K562 (cell line): ENCODE results near the gene OR10R2. TPM values are rescaled to one million over a fixed set of nuclear protein-coding genes. Genes with fewer than 3 reads are reported as not detected.

Source experiments
- ATAC-seq: fragments of 200-7000 bp; cut with Tn5 transposase; 3 replicates; pipeline ENCODE4 v1.9.1; 2020; ENCODE audit warnings: moderate library complexity
- BruUV-seq: library from RNA; stranded (reverse); fragments of 400-500 nt; replicated peaks from 2 replicates; lab custom pipeline; 2021; lab: Mats Ljungman, UMichigan
- CTCF ChIA-PET: fragments of 300-600 bp; formaldehyde crosslinking; extraction: SDS; loops from one replicate; lab custom pipeline; 2021; ENCODE audit warnings: low intra/inter-chr PET ratio; lab: Yijun Ruan, JAX
- POLR2A ChIA-PET: fragments of 300-600, 350-650 bp; sonication (Branson Sonifier 250); formaldehyde crosslinking; extraction: SDS; loops from one replicate; lab custom pipeline; 2021; ENCODE audit warnings: antibody characterized with exemption, inconsistent platforms; lab: Yijun Ruan, JAX
- DNase-seq, 4 experiments: peaks; one replicate each; pipeline versions ENCODE4 v3.0.0 to v3.0.0-alpha.2; 2011 to 2018; ENCODE audit warnings: low spot score in 3 of 4, mixed read lengths in 3 of 4; ENCODE audit errors: extremely low read depth in 1 of 4
- FAIRE-seq: peaks from 2 replicates; lab custom pipeline; 2011; peaks lifted over from hg19 to GRCh38; lab: Jason Lieb, UNC
- H2AFZ ChIP-seq: 2 replicates; pipeline ENCODE4 v1.6.0; 2011; ENCODE audit warnings: low read depth, low read length, control low read depth, inconsistent platforms
- H3K27ac ChIP-seq: fragments of 200-600 bp; 3 replicates; pipeline ENCODE4 v1.8.0; 2011; ENCODE audit warnings: low read depth, mild to moderate bottlenecking, control low read depth, inconsistent platforms, low read length, moderate library complexity, mixed read lengths; ENCODE audit errors: extremely low read depth
- H3K27me3 ChIP-seq, 2 experiments: fragments of 300-600 bp in 1 of 2; 2 replicates in 1 of 2; 3 replicates in 1 of 2; pipeline versions ENCODE4 v1.6.0 to v1.8.0; 2011; ENCODE audit warnings: inconsistent platforms in 2 of 2, low read length in 2 of 2, mild to moderate bottlenecking in 1 of 2, mixed read lengths in 1 of 2, moderate library complexity in 1 of 2; ENCODE audit not compliant: control insufficient read depth in 2 of 2, insufficient read depth in 2 of 2
- H3K36me3 ChIP-seq: fragments of 300-600 bp; 3 replicates; pipeline ENCODE4 v1.8.0; 2011; ENCODE audit warnings: mild to moderate bottlenecking, low read length, inconsistent platforms; ENCODE audit not compliant: control insufficient read depth, insufficient read depth
- H3K4me1 ChIP-seq, 2 experiments: fragments of 200-600 bp in 1 of 2; replicated peaks in 1 of 2; 2 replicates in 1 of 2; 3 replicates in 1 of 2; pipeline versions ENCODE4 v1.5.1 to v1.8.0; 2011; ENCODE audit warnings: inconsistent platforms in 2 of 2, low read length in 2 of 2, mild to moderate bottlenecking in 1 of 2, mixed read lengths in 1 of 2, moderate library complexity in 1 of 2; ENCODE audit not compliant: control insufficient read depth in 2 of 2, insufficient read depth in 2 of 2
- H3K4me2 ChIP-seq: 2 replicates; pipeline ENCODE4 v1.6.1; 2011; ENCODE audit warnings: low read length, control low read depth, inconsistent platforms, mixed read lengths; ENCODE audit not compliant: insufficient read depth
- H3K4me3 ChIP-seq: fragments of 200-600 bp; sonication (generic), shearing (Covaris generic); 2 replicates; pipeline ENCODE4 v1.5.1; 2016; ENCODE audit warnings: control low read depth, inconsistent platforms
- H3K79me2 ChIP-seq: fragments of 200-600 bp; 3 replicates; pipeline ENCODE4 v1.8.0; 2011; ENCODE audit warnings: low read length, inconsistent platforms; ENCODE audit not compliant: control insufficient read depth, insufficient read depth
- H3K9ac ChIP-seq, 2 experiments: 2 replicates each; pipeline versions ENCODE4 v1.6.0 to v1.6.1; 2011; ENCODE audit warnings: low read depth in 2 of 2, low read length in 2 of 2, control low read depth in 1 of 2, inconsistent platforms in 1 of 2, mild to moderate bottlenecking in 1 of 2, mixed read lengths in 1 of 2; ENCODE audit not compliant: insufficient read depth in 1 of 2
- H3K9me1 ChIP-seq: one replicate; pipeline ENCODE4 v1.6.0; 2011; ENCODE audit warnings: inconsistent platforms, mild to moderate bottlenecking, low read length, moderate library complexity; ENCODE audit not compliant: control insufficient read depth, insufficient read depth
- H3K9me3 ChIP-seq: replicated peaks from 2 replicates; pipeline ENCODE4 v1.5.1; 2011; ENCODE audit warnings: low read depth, low read length, inconsistent platforms; ENCODE audit not compliant: control insufficient read depth, insufficient read depth
- H4K20me1 ChIP-seq: replicated peaks from 2 replicates; pipeline ENCODE4 v1.6.1; 2011; ENCODE audit warnings: low read length, inconsistent platforms, mixed read lengths; ENCODE audit not compliant: control insufficient read depth, insufficient read depth
- CEBPB ChIP-seq: fragments of 450-650 bp; IDR thresholded peaks from 2 replicates; pipeline ENCODE4 v1.6.1; 2016; ENCODE audit warnings: missing genetic modification characterization, missing compliant biosample characterization
- CUX1 ChIP-seq: fragments of 200-800 bp; sonication (Bioruptor generic); IDR thresholded peaks from 2 replicates; pipeline ENCODE4 v1.6.1; 2016; ENCODE audit warnings: missing genetic modification characterization, missing compliant biosample characterization
- GATA2 ChIP-seq: sonication (generic); formaldehyde crosslinking; IDR thresholded peaks from 2 replicates; pipeline ENCODE4 v1.4.0; 2020; ENCODE audit warnings: mild to moderate bottlenecking, missing genetic modification reagents
- MXI1 ChIP-seq: IDR thresholded peaks from 2 replicates; pipeline ENCODE4 v1.6.1; 2011; ENCODE audit warnings: low read depth, mild to moderate bottlenecking, improper control_type of control experiment, low read length
- SRF ChIP-seq, 2 experiments: fragments of 250-450, 450-650 bp in 1 of 2; sonication (Bioruptor Pico) in 1 of 2; sonication (generic) in 1 of 2; formaldehyde crosslinking; IDR thresholded peaks; 2 replicates each; pipeline versions ENCODE4 v1.5.0 to v1.5.1; 2020 to 2022; ENCODE audit warnings: mild to moderate bottlenecking in 1 of 2, missing genetic modification reagents in 1 of 2
- ZNF740 ChIP-seq, 3 experiments: fragments of 200-800 bp in 1 of 3; sonication (Bioruptor generic) in 1 of 3; sonication (generic) in 1 of 3; formaldehyde crosslinking in 1 of 3; IDR thresholded peaks; 2 replicates each; pipeline versions ENCODE4 v1.6.1 to v1.8.0; 2016 to 2022; ENCODE audit warnings: mild to moderate bottlenecking in 2 of 3, missing compliant biosample characterization in 2 of 3, missing genetic modification characterization in 2 of 3, missing genetic modification reagents in 1 of 3
- WGBS: fragments of 100-300 bp; shearing (Covaris generic); methylation state at CpG from one replicate; pipeline ENCODE4 v1.1.6; 2016; ENCODE audit warnings: low coverage, mixed read lengths; ENCODE audit not compliant: insufficient coverage; ENCODE audit errors: missing lambda C conversion rate; 5-methylcytosine and 5-hydroxymethylcytosine counted together
- in situ Hi-C: fragments of 300-500 bp; cut with MboI; formaldehyde crosslinking; loops from 4 replicates; pipeline ENCODE4 v1.15.0; 2018; ENCODE audit warnings: inconsistent platforms, mixed read lengths
- intact Hi-C: fragments of 100-400 bp; cut with micrococcal nuclease; formaldehyde crosslinking; loops from 2 replicates; pipeline ENCODE4 v1.14.2; 2022
- polyA plus RNA-seq, 8 experiments: library from polyadenylated mRNA; depleted of rRNA in 4 of 8; stranded (reverse) in 5 of 8; unstranded in 3 of 8; fragments of >200 nt; fragmentation: Nextera tagmentation in 2 of 8; fragmentation: Illumina TruSeq in 1 of 8; extraction: Ambion mirVana in 2 of 8; extraction: Trizol in 1 of 8; gene quantifications; 2 replicates each; pipeline versions ENCODE4 v1.2.1 to v1.2.3, GENCODE V29; 2011 to 2014; ENCODE audit warnings: inconsistent platforms in 1 of 8, missing spikeins in 1 of 8
- total RNA-seq, 7 experiments: library from RNA; depleted of rRNA in 6 of 7; stranded (reverse); fragments of >200 nt in 6 of 7; fragmentation: Illumina TruSeq in 2 of 7; extraction: Trizol in 2 of 7; gene quantifications; 2 replicates each; pipeline versions ENCODE4 v1.2.1 to v1.2.3, GENCODE V29; 2011 to 2021; ENCODE audit warnings: low replicate concordance in 1 of 7
- TF ChIP-seq, protein P1 (sequence below): sonication (generic); formaldehyde crosslinking; IDR thresholded peaks from 2 replicates; pipeline ENCODE4 v1.8.0; 2022; ENCODE audit warnings: missing genetic modification reagents, mild to moderate bottlenecking, borderline replicate concordance
- TF ChIP-seq, protein P2 (sequence below): fragments of 250-450 bp; sonication (Bioruptor Pico); IDR thresholded peaks from 2 replicates; pipeline ENCODE4 v1.4.0; 2020; ENCODE audit warnings: mild to moderate bottlenecking, moderate library complexity, borderline replicate concordance

The OR10R2 gene
- total and polyA plus RNA-seq, 9 of the 15 experiments (the other 6 are each of a cell fraction or from before 2014, with no cell fraction given) = not detected

DNA sequence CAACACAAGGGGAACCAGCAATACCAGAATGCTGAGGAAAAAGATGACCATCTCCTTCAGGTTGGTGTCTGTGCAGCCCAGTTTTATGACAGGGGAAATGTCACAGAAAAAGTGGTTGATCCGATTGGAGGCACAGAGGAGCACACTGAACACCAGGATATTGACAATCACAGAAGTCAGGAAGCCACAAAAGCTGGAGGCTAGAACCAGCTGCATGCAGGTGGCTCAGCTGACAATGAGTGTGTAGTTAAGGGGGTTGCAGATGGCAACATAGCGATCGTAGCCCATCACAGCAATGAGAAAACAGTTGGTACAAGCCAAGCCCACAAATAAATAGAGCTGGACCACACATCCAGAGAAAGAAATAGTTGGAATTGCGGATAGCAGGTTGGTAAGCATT lies 26.6 kb upstream of the OR10R2 start:
- H3K9me1 ChIP-seq = no peaks in the 10 kb centered on the region
- no peak overlapping the region for H3K9ac ChIP-seq
- no peak for ATAC-seq
- H3K4me1 ChIP-seq = no peaks in the 10 kb centered on the region
- intact Hi-C loops = no loop called here
- ChIA-PET CTCF (no interaction called here), POLR2A (no interaction called here)
- DNase-seq = no peak
- no peaks in the 10 kb centered on the region for H3K27me3 ChIP-seq
- H3K79me2 ChIP-seq = no peaks in the 10 kb centered on the region
- no peaks in the 10 kb centered on the region for H3K9me3 ChIP-seq
- FAIRE-seq = no peak
- no TSS peak for BruUV-seq
- no peaks in the 10 kb centered on the region for H3K36me3 ChIP-seq
- H4K20me1 ChIP-seq = no peaks in the 10 kb centered on the region
- H2AFZ ChIP-seq = no peak overlapping the region
- H3K4me3 ChIP-seq = no peak overlapping the region
- H3K27ac ChIP-seq = no peak overlapping the region
- in situ Hi-C loops = no loop called here
- 2% methylated on average over 4 of the region's 4 CpGs for WGBS
- H3K4me2 ChIP-seq = no peak overlapping the region
- TF ChIP-seq GATA2 (CRISPR knock-in tag) (no peak), SRF (CRISPR knock-in tag; IDR thresholded peaks at IDR 0.05) (no peak), MXI1 (no peak), ZNF740 (CRISPR knock-in tag; IDR thresholded peaks at IDR 0.05) (no peak), ZNF740 (tag; IDR thresholded peaks at IDR 0.05) (no peak), CEBPB (no peak), CUX1 (CRISPR knock-in tag) (no peak)
- TF ChIP-seq, protein P1, sequence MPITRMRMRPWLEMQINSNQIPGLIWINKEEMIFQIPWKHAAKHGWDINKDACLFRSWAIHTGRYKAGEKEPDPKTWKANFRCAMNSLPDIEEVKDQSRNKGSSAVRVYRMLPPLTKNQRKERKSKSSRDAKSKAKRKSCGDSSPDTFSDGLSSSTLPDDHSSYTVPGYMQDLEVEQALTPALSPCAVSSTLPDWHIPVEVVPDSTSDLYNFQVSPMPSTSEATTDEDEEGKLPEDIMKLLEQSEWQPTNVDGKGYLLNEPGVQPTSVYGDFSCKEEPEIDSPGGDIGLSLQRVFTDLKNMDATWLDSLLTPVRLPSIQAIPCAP (CRISPR knock-in tag) = no peak
- TF ChIP-seq, protein P2, sequence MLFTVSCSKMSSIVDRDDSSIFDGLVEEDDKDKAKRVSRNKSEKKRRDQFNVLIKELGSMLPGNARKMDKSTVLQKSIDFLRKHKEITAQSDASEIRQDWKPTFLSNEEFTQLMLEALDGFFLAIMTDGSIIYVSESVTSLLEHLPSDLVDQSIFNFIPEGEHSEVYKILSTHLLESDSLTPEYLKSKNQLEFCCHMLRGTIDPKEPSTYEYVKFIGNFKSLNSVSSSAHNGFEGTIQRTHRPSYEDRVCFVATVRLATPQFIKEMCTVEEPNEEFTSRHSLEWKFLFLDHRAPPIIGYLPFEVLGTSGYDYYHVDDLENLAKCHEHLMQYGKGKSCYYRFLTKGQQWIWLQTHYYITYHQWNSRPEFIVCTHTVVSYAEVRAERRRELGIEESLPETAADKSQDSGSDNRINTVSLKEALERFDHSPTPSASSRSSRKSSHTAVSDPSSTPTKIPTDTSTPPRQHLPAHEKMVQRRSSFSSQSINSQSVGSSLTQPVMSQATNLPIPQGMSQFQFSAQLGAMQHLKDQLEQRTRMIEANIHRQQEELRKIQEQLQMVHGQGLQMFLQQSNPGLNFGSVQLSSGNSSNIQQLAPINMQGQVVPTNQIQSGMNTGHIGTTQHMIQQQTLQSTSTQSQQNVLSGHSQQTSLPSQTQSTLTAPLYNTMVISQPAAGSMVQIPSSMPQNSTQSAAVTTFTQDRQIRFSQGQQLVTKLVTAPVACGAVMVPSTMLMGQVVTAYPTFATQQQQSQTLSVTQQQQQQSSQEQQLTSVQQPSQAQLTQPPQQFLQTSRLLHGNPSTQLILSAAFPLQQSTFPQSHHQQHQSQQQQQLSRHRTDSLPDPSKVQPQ (CRISPR knock-in tag) = no peak
